NCI-H1417 treated with DMSO at 0.1 percent for 48 hours (cell line): ENCODE data around the gene EPS8L2.
"Not testable (repeated sequence)": the region's sequence is repeated elsewhere in the genome, so short reads cannot be mapped to it uniquely, and the experiment has no call there.

Source experiments
- DNase-seq: peaks from one replicate; lab custom pipeline; 2025; lab: John Stamatoyannopoulos, UW

The EPS8L2 gene

DNA sequence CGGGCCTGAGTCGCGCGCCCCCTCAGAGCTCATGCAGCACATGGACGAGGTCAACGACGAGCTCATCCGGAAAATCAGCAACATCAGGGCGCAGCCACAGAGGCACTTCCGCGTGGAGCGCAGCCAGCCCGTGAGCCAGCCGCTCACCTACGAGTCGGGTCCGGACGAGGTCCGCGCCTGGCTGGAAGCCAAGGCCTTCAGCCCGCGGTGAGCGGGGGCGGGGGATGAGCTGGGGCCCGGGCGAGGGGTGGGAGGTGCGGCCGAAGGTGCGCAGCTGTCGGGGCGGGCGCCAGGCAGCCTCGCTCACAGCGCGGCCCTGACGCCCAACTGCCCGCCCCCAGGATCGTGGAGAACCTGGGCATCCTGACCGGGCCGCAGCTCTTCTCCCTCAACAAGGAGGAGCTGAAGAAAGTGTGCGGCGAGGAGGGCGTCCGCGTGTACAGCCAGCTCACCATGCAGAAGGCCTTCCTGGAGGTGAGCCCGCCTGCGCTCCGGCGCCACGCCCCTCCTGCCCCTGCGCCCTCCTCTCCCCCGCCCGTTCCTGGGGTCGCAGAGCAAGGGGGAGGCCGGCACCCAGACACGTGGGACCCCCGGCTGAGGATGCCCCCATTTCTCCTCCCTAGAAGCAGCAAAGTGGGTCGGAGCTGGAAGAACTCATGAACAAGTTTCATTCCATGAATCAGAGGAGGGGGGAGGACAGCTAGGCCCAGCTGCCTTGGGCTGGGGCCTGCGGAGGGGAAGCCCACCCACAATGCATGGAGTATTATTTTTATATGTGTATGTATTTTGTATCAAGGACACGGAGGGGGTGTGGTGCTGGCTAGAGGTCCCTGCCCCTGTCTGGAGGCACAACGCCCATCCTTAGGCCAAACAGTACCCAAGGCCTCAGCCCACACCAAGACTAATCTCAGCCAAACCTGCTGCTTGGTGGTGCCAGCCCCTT lies 20.5 kb downstream of the EPS8L2 start:
- no peak for DNase-seq

DNA sequence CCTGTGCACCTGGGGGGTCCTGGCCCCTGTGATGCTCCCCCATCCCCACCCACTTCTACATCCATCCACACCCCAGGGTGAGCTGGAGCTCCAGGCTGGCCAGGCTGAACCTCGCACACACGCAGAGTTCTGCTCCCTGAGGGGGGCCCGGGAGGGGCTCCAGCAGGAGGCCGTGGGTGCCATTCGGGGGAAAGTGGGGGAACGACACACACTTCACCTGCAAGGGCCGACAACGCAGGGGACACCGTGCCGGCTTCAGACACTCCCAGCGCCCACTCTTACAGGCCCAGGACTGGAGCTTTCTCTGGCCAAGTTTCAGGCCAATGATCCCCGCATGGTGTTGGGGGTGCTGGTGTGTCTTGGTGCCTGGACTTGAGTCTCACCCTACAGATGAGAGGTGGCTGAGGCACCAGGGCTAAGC lies 21.3 kb downstream of the EPS8L2 start:
- no peak for DNase-seq

DNA sequence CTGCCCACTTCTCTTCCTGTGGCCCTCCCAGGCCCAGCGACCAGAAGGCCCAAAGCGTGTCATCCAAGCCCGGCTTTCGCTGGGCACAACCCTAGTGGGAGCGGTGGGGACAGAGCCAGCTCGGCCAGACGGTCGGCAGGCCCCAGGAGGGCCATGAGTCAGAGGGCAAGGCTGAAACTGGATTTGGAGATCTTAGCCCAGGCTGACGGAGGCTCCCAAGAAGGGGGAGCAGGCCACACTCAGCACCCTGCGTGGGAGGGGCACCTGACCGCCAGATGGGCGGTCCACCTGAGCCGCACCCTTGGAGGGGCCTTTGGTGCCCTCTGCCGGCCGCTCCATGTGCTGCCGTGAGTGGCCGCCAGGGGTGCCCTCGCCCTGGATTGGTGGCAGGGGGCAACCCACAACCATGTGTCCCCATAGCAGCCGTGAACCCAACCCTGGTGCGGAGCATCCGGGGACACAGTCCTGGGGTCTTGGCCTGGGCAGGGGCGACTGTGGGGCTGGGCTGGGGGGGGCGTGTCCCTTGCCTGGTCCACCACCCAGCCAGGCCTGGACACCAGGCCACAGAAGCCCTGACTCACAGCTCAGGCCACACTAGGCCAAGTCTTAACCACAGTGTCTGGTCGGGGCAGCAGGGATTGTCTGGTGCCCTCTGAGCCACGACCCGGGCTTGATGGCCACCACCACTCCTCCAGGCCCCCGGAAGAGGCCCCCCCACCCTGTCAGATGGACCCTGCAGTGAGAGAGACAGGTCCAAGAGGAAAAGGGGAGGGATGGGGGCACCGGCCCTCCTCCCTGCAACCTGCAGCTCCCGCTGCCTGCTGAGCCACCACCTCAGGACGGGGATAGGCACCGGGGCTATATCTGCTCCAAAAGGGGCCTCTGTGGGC lies 22.1 kb downstream of the EPS8L2 start:
- DNase-seq: no peak

DNA sequence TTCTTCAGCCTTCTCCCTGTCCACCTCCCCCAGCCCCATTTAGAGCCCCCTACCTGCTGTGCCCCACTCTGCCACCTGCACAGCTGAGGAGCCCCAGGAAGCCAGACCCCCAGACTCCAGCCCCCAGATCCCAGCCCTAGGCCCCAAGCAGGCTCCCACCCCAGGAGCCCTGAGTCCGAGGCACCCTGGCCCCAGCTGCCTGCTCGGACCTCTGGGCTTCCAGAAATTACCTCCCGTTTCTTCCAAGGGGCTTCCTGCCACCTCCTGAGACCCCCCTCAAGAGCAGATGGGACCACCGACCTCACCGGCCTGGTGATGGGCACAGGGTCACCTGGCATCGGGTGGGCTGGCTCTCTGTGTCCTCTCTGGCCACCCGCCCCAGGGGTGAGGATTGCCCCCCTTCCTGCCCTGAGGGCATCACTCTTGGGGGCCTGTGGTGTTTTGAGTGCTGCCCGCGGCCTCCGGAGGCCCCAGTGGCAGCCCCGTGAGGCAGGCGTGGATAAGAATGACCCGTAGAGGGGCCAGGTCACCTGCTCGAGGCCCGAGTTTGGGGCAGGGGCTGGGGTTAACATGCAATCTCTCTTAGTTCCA lies 23.0 kb downstream of the EPS8L2 start:
- no peak for DNase-seq

DNA sequence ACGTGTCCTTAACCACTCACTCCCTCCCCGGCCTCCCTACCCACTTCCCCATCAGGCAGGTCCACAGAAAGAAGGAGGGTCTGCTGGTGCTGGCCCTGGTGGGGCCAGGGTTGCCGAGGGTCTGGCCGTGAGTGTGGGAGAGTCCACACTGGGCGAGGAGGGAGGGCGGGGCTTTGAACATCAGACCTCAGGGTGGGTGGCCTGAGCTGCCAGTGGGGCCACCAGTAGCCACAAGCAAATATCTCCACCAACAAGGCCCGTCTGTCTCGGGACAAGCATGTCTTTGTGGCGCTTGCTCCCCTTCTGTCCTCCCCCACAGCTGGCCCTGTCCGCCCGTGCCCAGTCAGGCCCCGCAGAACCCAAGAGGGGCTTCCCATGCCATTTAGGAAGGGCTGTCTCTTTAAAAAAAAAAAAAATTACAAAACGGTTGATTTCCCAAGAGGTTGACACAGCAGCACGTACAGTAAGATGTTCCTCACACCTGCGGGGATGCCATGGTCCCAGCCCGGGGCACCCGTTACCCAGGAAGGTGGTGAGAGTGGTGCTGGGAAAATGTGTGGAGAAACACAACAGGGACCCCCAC lies 23.6 kb downstream of the EPS8L2 start:
- no peak for DNase-seq

- no peak for DNase-seq
Measured at GRCh38 chr11:733072-733471, 27.0 kb downstream of the EPS8L2 start.

- DNase-seq: not testable (repeated sequence)
Measured at GRCh38 chr11:734541-734940, 28.5 kb downstream of the EPS8L2 start.

DNA sequence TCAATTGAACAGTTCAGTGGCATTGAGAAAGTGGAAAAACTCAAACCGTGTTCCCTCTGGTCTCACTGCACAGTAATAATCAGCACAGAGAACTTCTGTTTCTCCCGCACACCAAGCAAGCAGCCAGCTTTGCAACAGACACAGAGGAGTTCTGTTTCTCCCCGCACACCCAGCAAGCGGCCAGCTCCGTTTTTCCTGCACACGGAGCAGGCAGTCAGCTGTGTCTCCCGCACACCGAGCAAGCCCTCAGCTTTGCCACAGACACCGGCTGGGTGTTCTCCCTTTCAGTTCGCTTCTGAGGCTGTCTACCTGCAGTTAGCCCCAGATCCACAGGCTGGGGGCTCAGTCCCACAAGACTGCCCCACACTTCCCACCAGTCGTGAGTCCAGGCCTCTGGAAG lies 31.3 kb downstream of the EPS8L2 start:
- DNase-seq: no peak

- not testable (repeated sequence) for DNase-seq
Measured at GRCh38 chr11:737899-738298, 31.9 kb downstream of the EPS8L2 start.

GRCh38 chr11:742156-742546 lies 36.1 kb downstream of the EPS8L2 start:
- DNase-seq: no peak

DNA sequence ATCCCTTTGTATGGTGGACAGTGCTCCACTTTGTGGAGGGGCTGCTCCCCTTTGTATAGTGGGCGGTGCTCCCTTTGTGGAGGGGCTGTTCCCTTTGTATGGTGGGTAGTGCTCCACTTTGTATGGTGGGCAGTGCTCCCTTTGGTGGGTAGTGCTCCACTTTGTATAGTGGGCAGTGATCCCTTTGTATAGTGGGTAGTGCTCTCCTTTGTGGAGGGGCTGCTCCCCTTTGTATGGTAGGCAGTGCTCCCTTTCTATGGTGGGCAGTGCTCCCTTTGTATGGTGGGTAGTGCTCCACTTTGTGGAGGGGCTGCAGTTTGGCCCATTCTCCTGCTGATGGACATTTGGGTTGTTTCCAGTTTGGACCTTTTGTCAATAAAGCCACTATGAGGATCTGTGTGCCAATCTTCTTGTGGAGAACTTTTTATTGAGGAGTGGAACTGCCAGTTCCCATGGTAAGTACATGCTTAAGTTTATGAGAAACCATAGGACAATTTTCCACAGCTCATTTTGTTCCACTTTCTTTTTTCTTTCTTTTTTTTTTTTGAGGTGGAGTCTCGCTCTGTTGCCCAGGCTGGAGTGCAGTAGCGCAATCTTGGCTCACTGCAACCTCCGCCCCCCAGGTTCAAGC lies 36.7 kb downstream of the EPS8L2 start:
- DNase-seq: no peak

DNA sequence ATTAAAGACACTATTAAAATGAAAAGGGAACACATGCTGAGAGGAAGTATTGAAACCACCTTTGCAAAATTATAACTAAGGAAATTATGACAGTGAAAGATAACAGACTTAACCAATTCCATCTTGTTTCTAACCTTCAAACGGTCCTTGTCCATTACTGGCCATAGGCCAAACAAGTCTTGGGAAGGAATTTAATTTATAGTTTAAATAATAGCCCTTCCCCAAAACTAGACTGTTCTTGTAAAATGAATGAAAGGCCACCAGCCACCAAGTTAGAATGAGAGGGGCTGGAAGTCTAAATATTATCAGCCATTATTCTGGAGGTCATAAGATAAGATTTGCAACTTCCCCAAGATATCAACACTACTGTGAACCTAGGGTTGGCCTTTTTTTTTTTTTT lies 39.4 kb downstream of the EPS8L2 start:
- no peak for DNase-seq

DNA sequence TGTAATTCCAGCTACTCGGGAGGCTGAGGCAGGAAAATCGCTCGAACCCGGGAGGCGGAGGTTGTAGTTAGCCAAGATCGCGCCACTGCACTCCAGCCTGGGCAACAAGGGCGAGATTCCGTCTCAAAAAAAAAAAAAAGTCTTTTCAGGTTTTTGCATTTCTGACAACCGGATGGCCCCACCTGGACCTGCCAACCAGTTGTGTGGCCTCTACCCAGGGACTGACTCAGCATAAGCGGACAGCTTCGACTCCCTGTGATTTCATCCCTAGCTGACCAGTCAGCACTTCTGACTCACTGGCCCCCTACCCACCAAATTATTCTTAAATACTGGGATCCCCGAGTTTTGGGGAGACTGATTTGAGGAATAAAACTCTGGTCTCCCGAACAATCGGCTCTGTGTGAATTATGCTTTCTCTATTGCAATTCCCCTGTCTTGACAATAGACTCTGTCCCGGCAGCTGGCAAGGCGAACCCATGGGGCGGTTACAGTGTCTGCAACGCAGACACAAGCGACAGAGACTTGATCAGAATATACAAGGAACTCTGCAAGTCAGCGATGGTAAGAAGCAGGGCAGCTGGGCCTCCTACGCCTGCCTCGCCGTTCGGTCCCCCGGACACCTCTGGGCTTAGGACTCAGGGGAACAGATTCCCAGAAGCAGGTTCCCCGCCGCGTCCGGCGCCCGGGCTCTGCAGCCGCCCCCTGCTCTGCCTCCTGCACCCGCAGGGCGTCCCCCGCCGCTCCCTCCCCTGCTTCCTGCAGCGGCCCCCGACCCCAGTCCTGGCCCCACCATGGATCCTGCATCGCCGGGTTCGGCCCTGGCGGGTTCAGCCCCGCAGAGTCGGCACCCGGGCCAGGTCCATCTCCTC lies 40.5 kb downstream of the EPS8L2 start:
- no peak for DNase-seq

GRCh38 chr11:747158-748006 lies 41.4 kb downstream of the EPS8L2 start, which contains the start of gene TALDO1:
TALDO1 (plus strand) TSS chr11:747464; CDS start chr11:747482, 18 bp downstream.
- peak; percentile 39 for DNase-seq

DNA sequence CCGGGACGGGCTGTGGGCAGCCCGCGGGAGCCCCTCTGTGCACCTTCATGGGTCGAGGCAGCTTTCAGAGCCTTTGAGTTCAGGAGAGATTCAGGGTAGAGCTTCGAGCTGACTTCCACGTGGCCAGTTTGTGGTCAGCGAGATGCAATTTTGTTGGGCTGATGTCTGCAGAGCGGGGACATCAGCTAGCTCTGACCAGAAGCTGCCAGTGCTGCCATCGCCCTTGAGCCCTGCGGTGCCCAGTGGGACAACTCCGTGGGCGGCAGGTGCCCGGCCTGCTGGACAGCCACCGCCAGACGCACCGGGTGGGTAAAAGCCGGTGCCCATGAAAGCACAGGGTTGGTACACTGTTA lies 42.0 kb downstream of the EPS8L2 start:
- no peak for DNase-seq

DNA sequence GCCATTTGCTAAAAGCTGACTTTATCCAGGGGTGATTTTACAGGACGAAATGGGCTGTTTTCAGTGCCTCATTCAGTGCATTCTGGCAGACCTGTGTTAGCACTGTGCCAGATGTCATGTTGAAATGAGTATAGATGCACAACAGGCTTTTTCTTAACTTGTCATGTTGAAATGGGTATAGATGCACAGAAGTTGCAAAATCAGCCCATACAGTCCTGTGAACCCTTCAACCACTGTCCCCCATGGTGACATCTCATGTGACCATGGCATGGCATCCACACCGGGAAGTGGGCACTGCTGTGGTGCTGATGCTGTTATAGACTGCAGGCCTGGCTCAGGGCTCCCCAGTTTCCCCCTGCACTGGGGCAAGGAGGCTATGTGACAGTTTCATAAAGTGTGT lies 43.7 kb downstream of the EPS8L2 start:
- no peak for DNase-seq

DNA sequence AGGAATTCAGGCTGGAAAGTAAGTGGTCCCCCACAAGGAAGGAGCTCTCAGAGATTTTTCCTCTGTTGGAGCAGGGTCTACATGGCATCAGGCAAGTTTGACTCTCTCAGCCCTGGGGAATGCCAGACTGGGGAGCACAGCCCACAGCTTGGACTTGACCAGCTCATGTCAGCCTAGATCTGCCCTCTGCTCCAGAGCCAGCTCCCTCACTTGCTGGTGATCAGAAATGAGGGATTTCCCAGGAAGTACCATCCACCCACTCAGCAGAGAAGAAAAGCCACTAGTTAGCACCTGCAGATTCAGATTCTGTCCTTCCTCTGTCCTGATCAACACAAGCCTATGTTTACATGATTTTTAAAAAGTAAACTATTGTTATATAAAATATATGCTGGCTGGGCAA lies 54.2 kb downstream of the EPS8L2 start:
- DNase-seq: no peak

DNA sequence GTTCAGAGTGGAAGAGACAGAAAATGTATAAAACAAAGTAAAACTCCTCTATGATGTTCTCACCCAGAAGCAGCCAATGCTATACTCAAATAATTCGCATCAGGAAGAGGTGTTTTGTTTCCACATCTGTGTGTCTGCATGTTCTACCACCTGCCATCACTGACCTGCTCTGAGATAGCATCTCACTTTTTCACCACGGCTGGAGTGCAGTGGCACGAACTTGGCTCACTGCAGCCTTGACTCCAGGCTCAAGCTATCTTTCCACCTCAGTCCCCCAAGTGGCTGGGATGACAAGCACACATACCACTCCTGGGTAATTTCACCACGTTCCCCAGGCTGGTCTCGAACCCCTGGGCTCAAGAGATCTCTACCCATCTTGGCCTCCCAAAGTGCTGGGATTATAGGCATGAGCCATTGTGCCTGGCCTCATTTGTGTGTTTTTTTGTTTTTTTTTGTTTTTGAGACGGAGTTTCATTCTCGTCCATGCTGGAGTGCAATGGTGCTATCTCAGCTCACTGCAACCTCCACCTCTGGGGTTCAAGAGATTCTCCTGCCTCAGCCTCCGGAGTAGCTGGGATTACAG lies 55.6 kb downstream of the EPS8L2 start:
- DNase-seq: no peak

DNA sequence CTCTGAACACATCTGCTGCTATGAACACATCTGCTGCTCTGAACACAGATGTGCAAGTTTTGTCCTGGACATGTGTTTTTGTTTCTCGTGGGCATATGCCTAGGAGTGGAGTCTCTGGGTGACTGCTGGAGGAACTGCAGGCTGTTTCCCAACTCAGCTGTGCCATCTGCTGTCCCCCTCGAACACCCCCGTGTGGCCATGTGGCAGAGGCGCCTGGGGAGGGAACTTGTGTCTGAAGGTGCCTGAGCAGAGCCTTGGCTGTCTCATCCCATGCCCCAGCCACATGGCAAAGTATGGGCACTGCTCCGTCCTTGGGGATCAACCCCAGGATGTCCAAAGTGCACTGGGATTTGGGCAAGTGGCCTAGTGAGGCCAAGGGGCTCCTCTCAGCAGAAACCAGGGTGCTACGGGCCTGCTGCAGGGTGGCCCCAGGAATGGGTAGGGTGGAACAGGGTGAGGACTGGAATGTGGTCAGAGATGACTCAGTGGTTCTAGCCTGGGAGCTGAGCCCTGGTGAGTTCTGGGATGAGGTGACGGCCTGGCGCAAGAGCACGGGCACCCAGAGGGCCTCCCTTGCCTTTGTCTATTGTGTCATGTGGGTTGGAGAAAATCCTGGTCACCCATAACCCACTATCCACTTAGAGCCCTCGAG lies 56.5 kb downstream of the EPS8L2 start:
- DNase-seq: no peak
